ENCODE measurements around the gene METTL2A.
"Not testable (repeated sequence)": the region's sequence is repeated elsewhere in the genome, so short reads cannot be mapped to it uniquely, and the experiment has no call there.

DNA sequence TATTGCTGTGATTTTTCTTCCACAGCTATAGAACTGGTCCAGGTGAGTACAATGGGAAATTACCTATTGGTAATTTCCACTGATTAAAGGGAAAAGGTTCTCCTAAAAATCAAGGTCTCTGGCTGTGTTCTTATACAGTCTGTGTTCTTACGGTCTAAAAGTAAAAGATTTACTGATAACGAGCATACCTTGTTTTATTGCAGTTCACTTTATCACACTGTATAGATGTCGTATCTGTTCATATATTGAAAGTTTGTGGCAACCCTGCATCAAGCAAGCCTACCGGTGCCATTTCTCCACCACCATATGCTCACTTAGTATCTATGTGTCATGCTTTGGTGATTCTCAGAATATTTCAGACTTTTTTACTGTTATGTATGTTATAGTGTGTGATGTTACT, 11.6 kb downstream of the METTL2A start:
- TF ChIP-seq, protein P1, sequence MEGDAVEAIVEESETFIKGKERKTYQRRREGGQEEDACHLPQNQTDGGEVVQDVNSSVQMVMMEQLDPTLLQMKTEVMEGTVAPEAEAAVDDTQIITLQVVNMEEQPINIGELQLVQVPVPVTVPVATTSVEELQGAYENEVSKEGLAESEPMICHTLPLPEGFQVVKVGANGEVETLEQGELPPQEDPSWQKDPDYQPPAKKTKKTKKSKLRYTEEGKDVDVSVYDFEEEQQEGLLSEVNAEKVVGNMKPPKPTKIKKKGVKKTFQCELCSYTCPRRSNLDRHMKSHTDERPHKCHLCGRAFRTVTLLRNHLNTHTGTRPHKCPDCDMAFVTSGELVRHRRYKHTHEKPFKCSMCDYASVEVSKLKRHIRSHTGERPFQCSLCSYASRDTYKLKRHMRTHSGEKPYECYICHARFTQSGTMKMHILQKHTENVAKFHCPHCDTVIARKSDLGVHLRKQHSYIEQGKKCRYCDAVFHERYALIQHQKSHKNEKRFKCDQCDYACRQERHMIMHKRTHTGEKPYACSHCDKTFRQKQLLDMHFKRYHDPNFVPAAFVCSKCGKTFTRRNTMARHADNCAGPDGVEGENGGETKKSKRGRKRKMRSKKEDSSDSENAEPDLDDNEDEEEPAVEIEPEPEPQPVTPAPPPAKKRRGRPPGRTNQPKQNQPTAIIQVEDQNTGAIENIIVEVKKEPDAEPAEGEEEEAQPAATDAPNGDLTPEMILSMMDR (IDR thresholded peaks at IDR 0.05; ENCODE audit: poor library complexity): not testable (repeated sequence)
- TF ChIP-seq EZH2 (IDR thresholded peaks at IDR 0.05; ENCODE audit: borderline replicate concordance); EZH2phosphoT487 (IDR thresholded peaks at IDR 0.05; ENCODE audit: low read depth, severe bottlenecking, unreplicated experiment): not testable (repeated sequence)
